Nephron progenitor cell (in vitro differentiated cells): ENCODE measurements around the gene IQGAP2.
A peak's percentile ranks its signal among the peaks of the same experiment; 100 is the strongest.

Experiments used
- DNase-seq: peaks from one replicate; pipeline ENCODE4 v3.0.0; 2021
- H3K27ac Mint-ChIP-seq: 2 replicates; pipeline ENCODE4 v1.8.0; 2021; ENCODE audit warnings: mild to moderate bottlenecking, moderate library complexity, mixed read lengths
- H3K27me3 Mint-ChIP-seq: 2 replicates; pipeline ENCODE4 v1.8.0; 2021; ENCODE audit warnings: mild to moderate bottlenecking, low read depth, mixed read lengths; ENCODE audit not compliant: poor library complexity
- H3K36me3 Mint-ChIP-seq: 2 replicates; pipeline ENCODE4 v1.8.0; 2021; ENCODE audit warnings: low read depth, mixed read lengths
- H3K4me1 Mint-ChIP-seq: 2 replicates; pipeline ENCODE4 v1.8.0; 2021; ENCODE audit warnings: mixed read lengths
- H3K4me3 Mint-ChIP-seq: 2 replicates; pipeline ENCODE4 v1.8.0; 2021; ENCODE audit warnings: mild to moderate bottlenecking, moderate library complexity, mixed read lengths
- H3K9me3 Mint-ChIP-seq: 2 replicates; pipeline ENCODE4 v1.8.0; 2021; ENCODE audit warnings: mild to moderate bottlenecking, moderate library complexity, mixed read lengths
- TF ChIP-seq, protein P1 (sequence below): fragments of 200-600 bp; sonication (generic); IDR thresholded peaks from 2 replicates; pipeline ENCODE4 v1.5.0; 2021; ENCODE audit warnings: antibody characterized with exemption

IQGAP2 gene

DNA sequence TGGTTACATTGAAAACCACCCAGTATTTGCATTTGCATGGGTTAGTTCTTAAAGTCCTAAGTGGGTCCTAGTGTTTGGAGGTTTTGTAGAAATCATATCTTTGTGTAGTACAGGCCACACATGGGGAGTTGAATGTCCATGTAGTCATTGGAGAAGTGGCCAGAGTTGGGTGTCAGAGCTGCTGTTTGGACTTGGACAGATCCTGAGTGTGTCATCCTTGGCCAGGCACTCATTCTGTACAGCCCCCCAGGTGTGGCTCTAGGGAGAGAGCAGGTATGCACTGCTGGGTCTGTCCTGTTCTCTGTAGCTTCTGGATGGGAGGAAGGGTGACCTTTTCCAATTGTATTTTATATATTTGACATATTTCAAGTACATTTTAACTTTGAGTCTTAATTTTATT is 82.4 kb downstream of the IQGAP2 start:
- H3K27ac Mint-ChIP-seq = no peak overlapping the region
- H3K4me1 Mint-ChIP-seq = peaks cover 52% of the 10 kb centered on the region
- peaks cover 5% of the 10 kb centered on the region for H3K36me3 Mint-ChIP-seq
- no peaks in the 10 kb centered on the region for H3K9me3 Mint-ChIP-seq
- no peaks in the 10 kb centered on the region for H3K27me3 Mint-ChIP-seq
- TF ChIP-seq, protein P1, sequence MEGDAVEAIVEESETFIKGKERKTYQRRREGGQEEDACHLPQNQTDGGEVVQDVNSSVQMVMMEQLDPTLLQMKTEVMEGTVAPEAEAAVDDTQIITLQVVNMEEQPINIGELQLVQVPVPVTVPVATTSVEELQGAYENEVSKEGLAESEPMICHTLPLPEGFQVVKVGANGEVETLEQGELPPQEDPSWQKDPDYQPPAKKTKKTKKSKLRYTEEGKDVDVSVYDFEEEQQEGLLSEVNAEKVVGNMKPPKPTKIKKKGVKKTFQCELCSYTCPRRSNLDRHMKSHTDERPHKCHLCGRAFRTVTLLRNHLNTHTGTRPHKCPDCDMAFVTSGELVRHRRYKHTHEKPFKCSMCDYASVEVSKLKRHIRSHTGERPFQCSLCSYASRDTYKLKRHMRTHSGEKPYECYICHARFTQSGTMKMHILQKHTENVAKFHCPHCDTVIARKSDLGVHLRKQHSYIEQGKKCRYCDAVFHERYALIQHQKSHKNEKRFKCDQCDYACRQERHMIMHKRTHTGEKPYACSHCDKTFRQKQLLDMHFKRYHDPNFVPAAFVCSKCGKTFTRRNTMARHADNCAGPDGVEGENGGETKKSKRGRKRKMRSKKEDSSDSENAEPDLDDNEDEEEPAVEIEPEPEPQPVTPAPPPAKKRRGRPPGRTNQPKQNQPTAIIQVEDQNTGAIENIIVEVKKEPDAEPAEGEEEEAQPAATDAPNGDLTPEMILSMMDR = no peak
- H3K4me3 Mint-ChIP-seq = no peak overlapping the region
- DNase-seq = no peak

DNA sequence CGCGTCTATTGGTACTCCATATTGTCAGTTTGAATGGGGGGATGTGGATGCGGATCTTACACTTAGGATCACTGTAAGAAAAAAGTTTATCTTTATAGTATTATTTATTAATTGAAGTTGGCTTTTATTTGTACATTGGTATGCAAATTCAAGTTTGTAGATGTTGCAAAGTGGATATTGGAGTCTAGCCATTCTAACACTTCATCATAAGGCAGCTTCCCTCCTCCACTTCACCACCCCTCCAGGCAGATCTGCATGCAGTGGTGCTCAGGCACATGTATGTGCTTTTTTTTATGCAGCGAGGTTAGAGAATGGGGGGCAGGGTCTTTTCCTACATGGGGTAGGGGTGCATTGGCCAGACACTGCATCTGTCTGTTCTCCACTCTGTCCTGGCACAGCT is 84.3 kb downstream of the IQGAP2 start:
- no peak for DNase-seq
- TF ChIP-seq, protein P1 = no peak
- no peak overlapping the region for H3K27ac Mint-ChIP-seq
- H3K4me3 Mint-ChIP-seq = no peak overlapping the region
- H3K4me1 Mint-ChIP-seq = peaks cover 66% of the 10 kb centered on the region
- no peaks in the 10 kb centered on the region for H3K9me3 Mint-ChIP-seq
- peaks cover 5% of the 10 kb centered on the region for H3K36me3 Mint-ChIP-seq
- H3K27me3 Mint-ChIP-seq = no peaks in the 10 kb centered on the region

DNA sequence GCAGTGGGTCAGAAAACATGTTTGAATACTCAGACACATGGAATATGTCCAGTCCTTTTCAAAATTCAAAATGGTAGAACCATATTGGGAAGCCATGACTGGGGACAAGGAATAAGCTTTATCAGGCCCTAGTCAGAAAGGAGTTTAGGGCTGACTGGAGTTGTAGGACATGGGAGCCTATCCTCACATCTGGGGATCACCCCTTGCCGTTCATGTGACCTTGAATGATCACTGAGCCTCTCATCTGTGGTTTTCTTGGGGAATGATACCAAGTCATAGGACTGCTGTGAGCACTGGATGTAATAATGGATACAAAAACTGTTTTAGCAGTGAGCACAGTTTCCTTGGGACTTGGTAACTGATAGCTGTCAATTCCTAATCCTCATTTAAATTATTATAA is 84.7 kb downstream of the IQGAP2 start:
- no peak for DNase-seq
- H3K4me3 Mint-ChIP-seq = no peak overlapping the region
- no peaks in the 10 kb centered on the region for H3K9me3 Mint-ChIP-seq
- no peak overlapping the region for H3K27ac Mint-ChIP-seq
- H3K4me1 Mint-ChIP-seq = peaks cover 70% of the 10 kb centered on the region
- TF ChIP-seq, protein P1 = no peak
- H3K27me3 Mint-ChIP-seq = no peaks in the 10 kb centered on the region
- H3K36me3 Mint-ChIP-seq = peaks cover 5% of the 10 kb centered on the region

DNA sequence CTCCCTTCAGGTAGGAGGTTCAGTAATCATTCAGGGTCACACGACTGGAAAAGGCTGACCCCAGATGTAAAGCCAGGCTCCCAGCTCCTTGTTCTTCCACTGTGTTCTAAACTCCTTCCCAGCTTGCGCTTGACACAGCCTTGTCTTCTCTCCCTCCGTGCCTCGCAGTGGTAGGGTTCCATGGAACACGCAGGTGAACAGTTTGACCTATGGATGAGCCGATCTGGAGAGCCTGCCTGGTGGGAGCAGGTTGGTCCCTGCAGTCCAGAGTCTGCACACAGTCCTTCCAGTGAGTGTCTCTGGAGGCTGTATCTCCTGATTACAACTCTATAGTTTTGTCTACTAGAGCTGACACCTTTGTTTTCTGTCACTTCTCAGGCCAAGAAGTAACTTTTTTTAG is 85.9 kb downstream of the IQGAP2 start:
- TF ChIP-seq, protein P1 = no peak
- DNase-seq = no peak
- Mint-ChIP-seq H3K4me1 (peaks cover 70% of the 10 kb centered on the region), H3K9me3 (no peaks in the 10 kb centered on the region), H3K4me3 (no peak overlapping the region), H3K27me3 (no peaks in the 10 kb centered on the region), H3K36me3 (peaks cover 5% of the 10 kb centered on the region), H3K27ac (peak overlapping the region; percentile 90)

DNA sequence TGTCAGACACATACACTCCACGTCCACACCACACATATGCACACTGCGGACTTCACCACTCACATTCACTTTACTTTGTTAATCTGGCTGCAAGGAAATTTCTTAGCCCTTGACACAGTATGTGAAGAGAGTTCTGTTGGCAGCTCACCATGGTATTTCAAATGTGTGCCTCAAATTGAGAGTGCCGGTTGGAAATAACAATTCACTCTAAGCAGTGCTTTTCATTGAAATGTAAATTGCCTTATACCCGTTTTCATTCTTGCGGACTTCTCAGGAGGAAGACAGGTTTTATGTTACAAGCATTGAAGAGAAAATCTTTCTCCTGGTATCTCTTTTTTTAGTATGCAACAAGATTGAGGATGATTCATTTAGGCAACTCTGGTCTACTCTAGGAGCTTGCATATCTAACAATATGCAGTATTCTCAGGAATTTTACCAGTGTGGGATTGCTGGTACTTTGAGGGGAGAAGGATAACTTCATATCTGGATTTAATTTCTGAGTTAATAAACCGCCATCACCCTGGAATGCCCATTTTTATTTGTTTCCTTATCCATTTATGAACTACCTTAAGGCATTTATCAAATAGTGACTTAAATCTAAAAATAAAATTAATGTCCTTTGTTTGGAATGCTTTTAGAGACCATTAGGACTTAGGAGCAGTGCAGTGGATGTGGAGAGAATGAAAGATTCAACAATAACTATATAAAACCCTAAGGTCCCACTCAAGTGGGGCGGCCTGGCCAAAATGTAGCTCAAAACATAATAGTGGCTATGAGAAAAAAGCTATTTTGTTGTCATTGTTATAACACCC is 87.0 kb downstream of the IQGAP2 start:
- no peaks in the 10 kb centered on the region for H3K9me3 Mint-ChIP-seq

More for the DNA sequence above, 87.0 kb downstream of the IQGAP2 start:
- H3K4me1 Mint-ChIP-seq = peaks cover 70% of the 10 kb centered on the region
- no peaks in the 10 kb centered on the region for H3K27me3 Mint-ChIP-seq
- no peak for DNase-seq
- peak overlapping the region; percentile 90 for H3K27ac Mint-ChIP-seq
- TF ChIP-seq, protein P1 = no peak
- H3K36me3 Mint-ChIP-seq = peaks cover 5% of the 10 kb centered on the region
- peak overlapping the region; percentile 14 for H3K4me3 Mint-ChIP-seq
